Measurements from ENCODE around the gene STUM. TPM values are rescaled to one million over a fixed set of nuclear protein-coding genes. Genes with fewer than 3 reads are reported as not detected.

The STUM gene
- total and polyA plus RNA-seq, 2 of the 8 experiments (the other 6 are each of a cell fraction or from before 2014, with no cell fraction given) = 0.76 to 1.2 TPM

DNA sequence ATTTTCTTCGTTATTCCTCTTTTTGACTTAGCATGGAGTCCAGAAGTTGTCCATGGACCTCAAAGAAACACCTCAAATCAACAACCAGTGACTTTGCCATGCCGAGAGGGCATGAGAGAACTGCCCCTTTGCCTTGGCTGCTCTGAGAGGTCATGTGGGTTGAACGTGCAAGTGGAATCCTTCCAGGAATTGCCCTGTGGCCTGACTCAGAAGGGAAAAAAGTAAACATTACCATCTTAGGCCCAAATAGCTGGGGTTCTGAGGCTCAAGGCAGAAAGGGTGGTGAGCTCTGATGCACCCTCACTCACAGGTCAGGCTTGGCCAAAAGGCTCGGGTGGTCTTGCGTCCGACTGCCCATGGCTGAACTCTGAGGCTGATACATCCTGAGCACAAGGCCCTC, 15.1 kb downstream of the STUM start:
- no peaks in the 10 kb centered on the region for H3K23me2 ChIP-seq (ENCODE audit: low read depth, low read length)
- H3K56ac ChIP-seq (replicated peaks; ENCODE audit: insufficient read length, low read depth, low read length) = no peak overlapping the region
- H3K4me3 ChIP-seq (ENCODE audit: extremely low read depth in 1 of 4, insufficient read depth in 2 of 4, low read depth in 3 of 4, low read length in 4 of 4) = no peak overlapping the region
- no peak overlapping the region for H3K4me2 ChIP-seq (ENCODE audit: insufficient read depth in 1 of 2, low read depth in 2 of 2, low read length in 2 of 2)
- no peak overlapping the region for H2BK20ac ChIP-seq (ENCODE audit: low read length)
- TF ChIP-seq HDAC2 (IDR thresholded peaks at IDR 0.05; ENCODE audit: borderline replicate concordance in 1 of 2, low read depth in 2 of 2, low read length in 2 of 2) = no peak
- TF ChIP-seq TBP (IDR thresholded peaks at IDR 0.05; ENCODE audit: low read depth, low read length) = no peak
- no peak for TF ChIP-seq JUND (IDR thresholded peaks at IDR 0.05; ENCODE audit: low read length)
- no peak for TF ChIP-seq TEAD4 (IDR thresholded peaks at IDR 0.05; ENCODE audit: low read depth, low read length)
- TF ChIP-seq BACH1 (IDR thresholded peaks at IDR 0.05; ENCODE audit: low read length) = no peak
- no peak overlapping the region for H4K5ac ChIP-seq (ENCODE audit: insufficient read length, low read depth, low read length)
- no peak for DNase-seq (ENCODE audit: low read depth in 1 of 2, low spot score in 2 of 2)
- ChIA-PET POLR2A (ENCODE audit: partially characterized antibody) (no interaction called here), CTCF (ENCODE audit: partially characterized antibody) (interaction anchor here (0.9 to 3.0 kb wide), 4 partner anchors 17 to 155 kb away, joined by 3 to 6 read pairs (median 4); partner anchors contain the start of gene PARP1)
- FAIRE-seq = no peak
- peaks cover 0 to 1% (median 0%) of the 10 kb centered on the region in 4 experiments; a peak in 2 of 7 replicates for H3K4me1 ChIP-seq (replicated peaks in 1 of 4; ENCODE audit: control insufficient read depth in 3 of 4, insufficient read depth in 4 of 4, low read length in 3 of 4)
- no peak overlapping the region for H2BK5ac ChIP-seq (ENCODE audit: low read depth, low read length)
- no peak overlapping the region for H4K8ac ChIP-seq (ENCODE audit: extremely low read depth, insufficient read depth, low read length)
- H3K79me1 ChIP-seq (ENCODE audit: low read depth, low read length) = no peaks in the 10 kb centered on the region
- 95% methylated on average over 6 of the region's 6 CpGs; no CpG with 5 or more reads in 1 of the 2 experiments for WGBS, 2 experiments (ENCODE audit: extremely low coverage in 1 of 2, insufficient coverage in 1 of 2, insufficient read length in 1 of 2, insufficient replicate concordance in 2 of 2, low coverage in 1 of 2, low lambda C conversion rate in 2 of 2, missing lambda C conversion rate in 1 of 2)
- H2BK12ac ChIP-seq (ENCODE audit: low read depth, low read length) = no peak overlapping the region
- no peak overlapping the region for H3K23ac ChIP-seq (ENCODE audit: insufficient read length)
- no peak overlapping the region for H2BK120ac ChIP-seq (replicated peaks; ENCODE audit: low read depth, low read length)
- H3K79me2 ChIP-seq (ENCODE audit: control insufficient read depth in 1 of 2, insufficient read depth in 2 of 2, low read length in 2 of 2) = no peaks in the 10 kb centered on the region
- H3K9ac ChIP-seq (replicated peaks in 1 of 4; ENCODE audit: extremely low read depth in 1 of 4, low read depth in 3 of 4, low read length in 3 of 4) = no peak overlapping the region
- no peak overlapping the region for H4K91ac ChIP-seq (replicated peaks; ENCODE audit: insufficient read length, low read length)
- H3K27me3 ChIP-seq (replicated peaks in 1 of 4; ENCODE audit: control insufficient read depth in 3 of 4, extremely low read depth in 1 of 4, insufficient read depth in 3 of 4, low read length in 3 of 4) = no peaks in the 10 kb centered on the region
- H3K9me3 ChIP-seq (ENCODE audit: insufficient read depth in 2 of 2, low read depth in 1 of 2, low read length in 1 of 2) = no peaks in the 10 kb centered on the region
- H4K20me1 ChIP-seq (replicated peaks in 1 of 2; ENCODE audit: control insufficient read depth in 1 of 2, insufficient read depth in 2 of 2, low read length in 2 of 2) = no peaks in the 10 kb centered on the region
- H3K14ac ChIP-seq (ENCODE audit: insufficient read length) = no peak overlapping the region
- no peak overlapping the region for H2AFZ ChIP-seq (ENCODE audit: low read length)
- H3K4ac ChIP-seq (replicated peaks; ENCODE audit: insufficient read length, low read depth, low read length) = no peak overlapping the region
- H2BK15ac ChIP-seq (ENCODE audit: low read length) = no peak overlapping the region
- H3K27ac ChIP-seq (ENCODE audit: low read depth, low read length) = no peak overlapping the region
- H2AK5ac ChIP-seq (ENCODE audit: low read depth, low read length) = no peak overlapping the region
- no peak overlapping the region for H3K18ac ChIP-seq (ENCODE audit: extremely low read depth, low read length)
- H3K36me3 ChIP-seq (ENCODE audit: control insufficient read depth in 2 of 4, insufficient read depth in 4 of 4, low read length in 3 of 4) = no peaks in the 10 kb centered on the region

All from H1 (cell line).